Liver (tissue), 3 donors: ENCODE measurements around the gene TAF1B.

Experiments used
- ATF3 ChIP-seq: IDR thresholded peaks from 2 replicates; pipeline ENCODE4 v1.6.1; 2016; ENCODE audit warnings: antibody characterized with exemption
- CTCF ChIP-seq: fragments of 150-350 bp; IDR thresholded peaks from 2 replicates; pipeline ENCODE4 v1.5.1; 2017; ENCODE audit warnings: improper control_type of control experiment, low read depth, low read length; ENCODE audit not compliant: missing input control
- GABPA ChIP-seq, 2 donors: IDR thresholded peaks in 1 of 2; conservative IDR thresholded peaks in 1 of 2; 2 replicates each; pipeline ENCODE4 v1.6.1; 2016; ENCODE audit warnings: antibody characterized with exemption in 2 of 2, mild to moderate bottlenecking in 1 of 2, moderate library complexity in 1 of 2
- MAX ChIP-seq: IDR thresholded peaks from 2 replicates; pipeline ENCODE4 v1.6.1; 2016; ENCODE audit warnings: antibody characterized with exemption
- TAF1 ChIP-seq: conservative IDR thresholded peaks from 2 replicates; pipeline ENCODE4 v1.6.1; 2016; ENCODE audit warnings: antibody characterized with exemption, mild to moderate bottlenecking
- YY1 ChIP-seq: IDR thresholded peaks from 2 replicates; pipeline ENCODE4 v1.6.1; 2016; ENCODE audit warnings: antibody characterized with exemption, mild to moderate bottlenecking
- donor health status: healthy.
- donor health status: healthy.

GRCh38 chr2:9981655-9982054 is 138.4 kb downstream of the TAF1B start:
- TF ChIP-seq CTCF (no peak), TAF1 (no peak), MAX (no peak), ATF3 (no peak), YY1 (no peak), GABPA (IDR thresholded peaks at IDR 0.05 in 1 of 2, conservative IDR thresholded peaks at IDR 0.05 in 1 of 2) (no peak)
